ENCODE data around the gene PHACTR1.

- no peak for TF ChIP-seq CTCF (IDR thresholded peaks at IDR 0.05)
- no peak for TF ChIP-seq POLR2A (IDR thresholded peaks at IDR 0.05)
- no peak for TF ChIP-seq POLR2AphosphoS5 (IDR thresholded peaks at IDR 0.05)
Observed at GRCh38 chr6:13274707-13275434, 558.3 kb downstream of the PHACTR1 start.

Data from stomach (tissue), 4 donors.